Memory B cell (primary cell): ENCODE measurements around the gene TAMM41.
"Not testable (repeated sequence)": the region's sequence is repeated elsewhere in the genome, so short reads cannot be mapped to it uniquely, and the experiment has no call there.

ENCODE experiments used
- ATAC-seq: fragments of 150-1000 bp; cut with Tn5 transposase; 2 replicates; pipeline ENCODE4 v1.10.0; 2021; ENCODE audit warnings: low read depth, mild to moderate bottlenecking, moderate library complexity
- DNase-seq, 2 donors: peaks; one replicate each; pipeline ENCODE4 v3.0.0; 2022; ENCODE audit warnings: low spot score in 2 of 2
- H3K27ac Mint-ChIP-seq: one replicate; pipeline ENCODE4 v1.8.0; 2022; ENCODE audit warnings: mild to moderate bottlenecking, moderate library complexity, mixed read lengths
- H3K27me3 Mint-ChIP-seq: one replicate; pipeline ENCODE4 v1.8.0; 2022; ENCODE audit warnings: mixed read lengths
- H3K36me3 Mint-ChIP-seq: one replicate; pipeline ENCODE4 v1.8.0; 2022; ENCODE audit warnings: mild to moderate bottlenecking, mixed read lengths
- H3K4me1 Mint-ChIP-seq: one replicate; pipeline ENCODE4 v1.8.0; 2022; ENCODE audit warnings: mixed read lengths
- H3K4me3 Mint-ChIP-seq: one replicate; pipeline ENCODE4 v1.8.0; 2022; ENCODE audit warnings: mild to moderate bottlenecking, moderate library complexity, mixed read lengths
- H3K9me3 Mint-ChIP-seq: one replicate; pipeline ENCODE4 v1.8.0; 2022; ENCODE audit warnings: mixed read lengths

TAMM41 gene

DNA sequence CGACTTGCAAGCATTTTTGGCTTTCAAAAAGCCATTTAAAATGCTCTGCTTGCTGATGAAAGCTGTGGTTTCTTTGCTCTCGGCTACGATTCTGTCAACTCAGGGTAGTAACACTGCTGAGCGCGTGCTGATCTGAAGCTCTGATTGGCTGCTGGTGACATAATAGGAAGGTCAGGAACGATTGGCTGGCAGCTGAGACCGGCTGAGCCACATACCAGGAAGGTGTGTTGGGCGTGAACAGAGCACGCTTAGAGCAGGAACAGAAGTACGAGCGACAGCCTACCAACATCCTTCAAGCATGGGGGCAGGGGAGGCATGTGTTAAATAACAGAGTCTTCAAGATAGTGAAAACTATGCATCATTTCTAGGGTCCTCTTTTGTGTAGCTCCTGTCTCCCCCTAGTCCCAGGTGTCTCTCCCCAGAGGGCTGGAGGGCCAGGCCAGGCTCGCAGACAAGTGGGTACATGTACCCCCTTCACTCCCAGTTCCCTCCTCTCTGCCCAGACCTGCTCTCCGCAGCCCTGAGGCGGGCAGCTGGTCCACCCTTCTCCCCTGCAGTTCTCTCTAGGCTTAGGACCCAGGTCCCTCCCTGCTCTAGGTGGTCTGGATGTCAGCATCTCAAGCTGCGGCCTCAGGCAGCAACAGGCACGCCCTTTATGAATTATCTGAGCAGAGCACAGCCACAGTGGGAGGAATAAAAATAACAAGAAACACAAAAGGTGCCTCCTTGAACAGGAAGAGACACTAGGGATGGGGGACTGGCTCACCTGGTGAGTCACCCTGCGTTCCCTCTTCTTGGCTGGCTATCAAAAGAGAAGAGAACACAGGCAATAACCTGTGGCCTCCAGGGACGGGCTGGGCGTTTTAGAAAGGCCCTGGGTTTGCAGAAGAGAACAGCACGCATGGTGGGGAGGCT, 76.0 kb downstream of the TAMM41 start:
- Mint-ChIP-seq H3K9me3 (no peaks in the 10 kb centered on the region), H3K4me3 (peak overlapping the region; percentile 56), H3K27ac (peak overlapping the region; percentile 28), H3K4me1 (peaks cover 7% of the 10 kb centered on the region), H3K36me3 (peaks cover 1% of the 10 kb centered on the region), H3K27me3 (no peaks in the 10 kb centered on the region)
- DNase-seq (peak; percentile 40 to 58), ATAC-seq (peak; percentile 100)

DNA sequence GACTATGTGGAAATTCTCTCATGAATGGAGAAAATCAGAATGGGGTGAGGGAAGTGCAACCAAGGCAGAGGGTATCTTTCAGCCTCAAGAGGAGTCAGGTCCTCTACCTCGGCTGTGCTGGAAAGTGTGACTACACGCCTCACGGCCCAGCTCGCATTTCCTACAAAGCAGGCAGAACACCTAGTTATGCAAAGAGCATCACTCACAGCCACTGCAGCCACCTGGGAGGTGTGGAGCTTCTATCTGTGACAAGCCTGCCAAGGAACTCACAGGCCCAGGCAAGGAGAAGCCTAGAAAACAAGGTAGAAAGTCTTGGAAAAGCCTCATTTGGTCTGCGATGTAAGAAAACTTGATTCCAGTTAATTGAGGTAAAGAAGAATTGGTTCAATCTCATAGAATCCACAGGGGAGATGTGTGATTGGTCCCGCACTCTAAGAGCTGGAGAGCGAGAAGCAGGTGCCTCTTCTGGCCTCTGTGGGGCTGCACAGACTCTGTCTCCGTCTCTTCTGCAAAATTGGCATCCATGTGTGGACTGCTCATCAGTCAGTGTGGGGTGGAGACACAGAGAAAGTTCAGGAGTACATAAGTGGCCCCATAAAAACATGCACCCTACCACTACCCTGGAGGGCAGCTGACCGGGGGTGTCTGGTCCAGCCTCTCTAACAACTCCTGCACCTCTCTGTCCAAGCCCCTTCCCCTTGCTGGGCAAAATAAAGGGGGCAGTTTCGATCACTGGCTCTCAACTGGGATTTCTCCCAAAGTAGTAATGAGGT, 76.8 kb downstream of the TAMM41 start:
- Mint-ChIP-seq H3K4me3 (peak overlapping the region; percentile 56), H3K27me3 (no peaks in the 10 kb centered on the region), H3K36me3 (peaks cover 1% of the 10 kb centered on the region), H3K9me3 (no peaks in the 10 kb centered on the region), H3K4me1 (peaks cover 7% of the 10 kb centered on the region), H3K27ac (no peak overlapping the region)
- peak; percentile 4 for ATAC-seq
- DNase-seq: no peak

DNA sequence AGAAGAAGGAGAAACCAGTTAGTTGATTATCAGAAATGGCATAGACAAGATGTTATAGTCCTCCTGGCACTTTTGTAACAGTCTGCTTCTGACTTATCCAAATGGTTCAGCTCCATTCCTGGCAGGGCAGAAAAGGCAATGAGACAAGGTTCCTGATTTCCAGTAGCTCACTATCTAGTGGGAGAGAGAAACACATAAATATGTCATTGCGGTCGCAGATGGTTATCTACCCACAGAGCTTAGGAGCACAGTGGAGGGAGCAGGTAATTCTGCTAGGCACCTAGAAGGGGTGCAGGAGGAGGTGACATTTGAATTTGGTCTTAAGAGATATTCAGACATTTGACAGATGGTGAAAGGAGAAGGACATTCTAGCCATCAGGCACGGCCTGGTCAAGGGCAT, 78.1 kb downstream of the TAMM41 start:
- ATAC-seq (no peak), DNase-seq (no peak)
- peaks cover 7% of the 10 kb centered on the region for H3K4me1 Mint-ChIP-seq
- H3K9me3 Mint-ChIP-seq: no peaks in the 10 kb centered on the region
- no peaks in the 10 kb centered on the region for H3K27me3 Mint-ChIP-seq
- H3K27ac Mint-ChIP-seq: peak overlapping the region; percentile 54
- no peak overlapping the region for H3K4me3 Mint-ChIP-seq
- peaks cover 1% of the 10 kb centered on the region for H3K36me3 Mint-ChIP-seq

DNA sequence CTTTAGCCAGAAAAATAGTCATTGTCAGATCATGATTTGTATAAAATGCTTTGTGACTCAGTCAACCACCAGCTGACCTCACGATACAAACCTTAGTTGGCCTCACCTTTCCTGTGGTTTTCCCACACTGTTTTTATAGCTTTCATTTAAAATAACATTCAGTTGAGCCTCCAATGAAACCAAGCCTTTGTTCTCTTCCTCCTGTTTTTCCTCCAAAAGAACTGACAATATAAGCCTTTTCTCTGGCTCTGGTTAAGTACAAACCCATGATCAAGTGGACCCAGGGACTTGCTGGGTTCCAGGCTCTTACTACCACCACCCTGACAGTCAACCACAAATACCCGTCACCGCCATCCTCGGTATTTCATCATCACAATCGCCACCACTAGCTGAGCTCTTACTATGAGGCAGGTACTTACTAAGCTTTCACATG, 81.7 kb downstream of the TAMM41 start:
- no peaks in the 10 kb centered on the region for H3K9me3 Mint-ChIP-seq
- no peaks in the 10 kb centered on the region for H3K4me1 Mint-ChIP-seq
- no peak overlapping the region for H3K27ac Mint-ChIP-seq
- peaks cover 2% of the 10 kb centered on the region for H3K27me3 Mint-ChIP-seq
- H3K36me3 Mint-ChIP-seq: peaks cover 1% of the 10 kb centered on the region
- ATAC-seq: no peak
- no peak for DNase-seq
- H3K4me3 Mint-ChIP-seq: no peak overlapping the region

DNA sequence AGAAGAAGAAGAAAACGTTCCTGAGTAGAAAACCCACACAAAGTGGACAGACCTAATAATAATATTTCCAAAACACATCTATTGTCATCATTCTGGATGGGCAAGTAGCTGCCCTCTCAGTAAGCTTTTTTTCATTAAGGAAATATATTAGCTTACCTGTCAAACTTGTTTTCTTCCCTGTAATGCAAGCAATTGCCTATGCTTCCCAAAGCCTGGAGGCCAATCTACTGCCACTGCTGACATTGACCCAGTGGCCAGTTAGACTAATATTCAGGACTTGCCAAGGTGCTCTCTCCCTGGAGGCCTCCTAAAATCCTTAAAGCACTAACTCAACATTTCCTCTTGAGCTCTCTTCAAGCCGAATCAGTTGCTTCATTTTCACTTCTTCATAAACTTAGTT, 86.7 kb downstream of the TAMM41 start:
- no peaks in the 10 kb centered on the region for H3K36me3 Mint-ChIP-seq
- no peak overlapping the region for H3K27ac Mint-ChIP-seq
- no peak overlapping the region for H3K4me3 Mint-ChIP-seq

DNA sequence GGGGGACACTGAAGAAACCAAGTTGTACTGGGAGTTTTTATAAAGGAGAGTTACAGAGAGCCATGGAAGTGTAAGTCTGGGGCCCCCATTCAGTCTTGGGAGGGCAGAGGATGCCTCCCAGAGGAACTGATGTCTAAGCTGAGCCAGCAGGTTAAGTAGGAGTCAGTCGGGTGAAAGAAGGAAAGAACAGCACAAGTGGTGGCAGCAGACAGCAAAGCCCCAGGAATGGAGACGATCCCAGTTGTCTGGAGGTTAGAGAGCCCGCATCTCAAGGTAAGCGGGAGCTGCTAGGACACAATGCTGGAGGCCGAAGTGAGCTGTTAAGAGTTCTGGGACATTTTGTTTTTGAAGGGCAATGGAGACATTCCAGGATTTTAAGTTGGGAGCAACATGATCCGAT, 88.8 kb downstream of the TAMM41 start:
- Mint-ChIP-seq H3K9me3 (no peaks in the 10 kb centered on the region), H3K27me3 (peaks cover 2% of the 10 kb centered on the region), H3K27ac (no peak overlapping the region), H3K36me3 (no peaks in the 10 kb centered on the region), H3K4me1 (no peaks in the 10 kb centered on the region), H3K4me3 (no peak overlapping the region)
- DNase-seq (no peak), ATAC-seq (no peak)

More for the DNA sequence above, 86.7 kb downstream of the TAMM41 start:
- DNase-seq (no peak), ATAC-seq (no peak)
- Mint-ChIP-seq H3K4me1 (no peaks in the 10 kb centered on the region), H3K9me3 (no peaks in the 10 kb centered on the region), H3K27me3 (peaks cover 2% of the 10 kb centered on the region)

DNA sequence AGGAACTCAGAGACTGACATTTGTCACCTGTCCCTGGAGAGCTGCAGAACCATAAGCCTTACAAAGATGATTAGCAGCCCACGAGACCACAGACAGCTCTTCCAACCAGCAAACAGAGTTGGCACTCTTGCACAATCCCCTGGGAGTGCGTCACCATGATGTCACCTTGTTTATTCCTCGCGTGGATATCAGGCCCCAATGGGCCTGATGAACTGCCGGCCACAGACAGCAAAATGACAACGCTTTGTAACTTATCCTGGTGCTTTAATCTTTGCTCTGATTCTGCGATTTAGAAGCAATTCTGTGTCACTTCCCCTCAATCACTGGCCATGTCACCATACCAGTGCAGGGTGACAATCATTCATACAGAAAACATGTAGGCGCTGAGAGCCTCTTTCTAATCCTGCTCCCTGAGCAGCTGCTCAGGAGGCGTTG, 89.2 kb downstream of the TAMM41 start:
- peaks cover 4% of the 10 kb centered on the region for H3K27me3 Mint-ChIP-seq
- ATAC-seq: no peak
- no peaks in the 10 kb centered on the region for H3K4me1 Mint-ChIP-seq
- H3K4me3 Mint-ChIP-seq: no peak overlapping the region
- H3K9me3 Mint-ChIP-seq: no peaks in the 10 kb centered on the region
- H3K27ac Mint-ChIP-seq: no peak overlapping the region
- peaks cover 2% of the 10 kb centered on the region for H3K36me3 Mint-ChIP-seq
- no peak for DNase-seq

DNA sequence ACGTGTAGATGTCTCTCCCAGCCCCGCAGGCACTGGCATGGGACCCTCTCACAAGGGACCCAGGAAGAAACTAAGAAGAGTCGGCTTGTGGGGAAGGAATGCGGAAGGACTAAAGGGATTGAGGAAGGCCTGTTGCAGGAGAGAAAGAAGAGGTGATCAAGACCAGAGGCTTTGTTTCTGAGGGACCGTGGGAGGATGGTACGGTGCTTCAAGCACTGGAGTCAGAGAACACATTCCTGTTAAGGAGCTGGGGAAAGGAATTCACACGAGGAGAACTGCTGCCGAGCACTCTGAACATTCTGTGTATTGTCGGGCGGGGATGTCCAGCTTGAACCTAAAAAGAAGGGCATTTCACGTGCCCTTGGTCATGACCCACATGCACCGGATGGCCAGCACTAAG, 91.4 kb downstream of the TAMM41 start:
- Mint-ChIP-seq H3K27ac (no peak overlapping the region), H3K4me1 (no peaks in the 10 kb centered on the region), H3K4me3 (no peak overlapping the region), H3K36me3 (peaks cover 2% of the 10 kb centered on the region), H3K27me3 (peaks cover 2% of the 10 kb centered on the region), H3K9me3 (no peaks in the 10 kb centered on the region)
- DNase-seq: no peak
- ATAC-seq: no peak

DNA sequence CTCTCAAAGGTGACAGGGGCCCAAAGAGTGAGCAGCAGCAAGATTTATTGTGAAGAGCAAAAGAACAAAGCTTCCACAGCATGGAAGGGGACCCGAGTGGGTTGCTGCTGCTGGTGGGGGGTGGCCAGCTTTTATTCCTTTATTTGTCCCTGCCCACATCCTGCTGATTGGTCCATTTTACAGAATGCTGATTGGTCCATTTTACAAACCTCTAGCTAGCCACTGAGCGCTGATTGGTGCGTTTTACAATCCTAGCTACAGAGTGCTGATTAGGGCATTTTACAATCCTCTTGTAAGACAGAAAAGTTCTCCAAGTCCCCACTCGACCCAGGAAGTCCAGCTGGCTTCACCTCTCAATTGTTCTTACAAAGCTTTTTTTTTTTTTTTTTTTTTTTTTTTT, 94.4 kb downstream of the TAMM41 start:
- not testable (repeated sequence) for H3K4me3 Mint-ChIP-seq, H3K27me3 Mint-ChIP-seq, H3K36me3 Mint-ChIP-seq

DNA sequence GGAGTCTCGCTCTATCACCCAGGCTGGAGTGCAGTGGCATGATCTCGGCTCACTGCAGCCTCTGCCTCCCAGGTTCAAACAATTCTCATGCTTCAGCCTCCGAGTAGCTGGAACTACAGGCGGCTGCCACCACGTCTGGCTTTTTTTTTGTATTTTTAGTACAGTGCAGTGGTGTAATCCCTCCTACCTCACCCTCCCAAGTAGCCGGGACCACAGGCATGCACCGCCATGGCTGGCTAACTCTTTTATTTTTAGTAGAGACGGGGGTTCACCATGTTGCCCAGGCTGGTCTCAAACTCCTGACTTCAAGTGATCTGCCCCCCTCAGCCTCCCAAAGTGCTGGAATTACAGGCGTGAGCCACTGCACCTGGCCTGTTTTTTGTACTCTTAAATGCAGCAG, 98.4 kb downstream of the TAMM41 start:
- H3K9me3 Mint-ChIP-seq, H3K4me3 Mint-ChIP-seq, H3K4me1 Mint-ChIP-seq, H3K27ac Mint-ChIP-seq, H3K36me3 Mint-ChIP-seq, ATAC-seq, H3K27me3 Mint-ChIP-seq, DNase-seq: not testable (repeated sequence)

More for the DNA sequence above, 94.4 kb downstream of the TAMM41 start:
- not testable (repeated sequence) for ATAC-seq, DNase-seq, H3K4me1 Mint-ChIP-seq, H3K9me3 Mint-ChIP-seq, H3K27ac Mint-ChIP-seq
